Erythroblast (primary cell): ENCODE measurements around the gene ASIC3.

Source experiments
- GATA1 ChIP-seq: IDR thresholded peaks from 2 replicates; pipeline ENCODE4 v1.6.1; 2011; ENCODE audit warnings: low read depth, mild to moderate bottlenecking, control low read depth, low read length, moderate library complexity
- POLR2A ChIP-seq: IDR thresholded peaks from 2 replicates; pipeline ENCODE4 v1.6.1; 2011; ENCODE audit warnings: mild to moderate bottlenecking, low read length

- TF ChIP-seq POLR2A = peak; percentile 4
- no peak for TF ChIP-seq GATA1
These were observed 33.1 kb downstream of the ASIC3 start for GRCh38 chr7:151081170-151082101.
